ENCODE data around the gene PRDM16.

DNA sequence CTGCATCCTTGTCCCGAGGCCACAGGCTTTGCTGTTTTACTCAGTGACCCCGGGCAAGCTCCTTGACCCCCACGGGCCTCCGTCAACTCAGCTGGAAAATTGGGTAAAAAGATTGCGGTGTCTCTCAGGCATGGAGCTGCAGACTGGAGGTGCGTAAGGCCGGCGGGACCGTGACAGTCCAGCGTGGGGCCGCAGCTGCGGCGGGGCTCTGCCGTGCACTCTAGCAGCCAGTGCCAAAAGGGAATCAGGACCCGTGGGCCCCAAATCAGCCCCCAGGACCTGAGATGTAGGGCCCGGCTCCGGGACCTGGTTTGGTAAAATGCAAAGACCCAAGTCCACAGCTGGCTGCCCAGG is 158.3 kb downstream of the PRDM16 start:
- TF ChIP-seq, protein P1, sequence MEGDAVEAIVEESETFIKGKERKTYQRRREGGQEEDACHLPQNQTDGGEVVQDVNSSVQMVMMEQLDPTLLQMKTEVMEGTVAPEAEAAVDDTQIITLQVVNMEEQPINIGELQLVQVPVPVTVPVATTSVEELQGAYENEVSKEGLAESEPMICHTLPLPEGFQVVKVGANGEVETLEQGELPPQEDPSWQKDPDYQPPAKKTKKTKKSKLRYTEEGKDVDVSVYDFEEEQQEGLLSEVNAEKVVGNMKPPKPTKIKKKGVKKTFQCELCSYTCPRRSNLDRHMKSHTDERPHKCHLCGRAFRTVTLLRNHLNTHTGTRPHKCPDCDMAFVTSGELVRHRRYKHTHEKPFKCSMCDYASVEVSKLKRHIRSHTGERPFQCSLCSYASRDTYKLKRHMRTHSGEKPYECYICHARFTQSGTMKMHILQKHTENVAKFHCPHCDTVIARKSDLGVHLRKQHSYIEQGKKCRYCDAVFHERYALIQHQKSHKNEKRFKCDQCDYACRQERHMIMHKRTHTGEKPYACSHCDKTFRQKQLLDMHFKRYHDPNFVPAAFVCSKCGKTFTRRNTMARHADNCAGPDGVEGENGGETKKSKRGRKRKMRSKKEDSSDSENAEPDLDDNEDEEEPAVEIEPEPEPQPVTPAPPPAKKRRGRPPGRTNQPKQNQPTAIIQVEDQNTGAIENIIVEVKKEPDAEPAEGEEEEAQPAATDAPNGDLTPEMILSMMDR (IDR thresholded peaks at IDR 0.05): no peak
- TF ChIP-seq, protein P2, sequence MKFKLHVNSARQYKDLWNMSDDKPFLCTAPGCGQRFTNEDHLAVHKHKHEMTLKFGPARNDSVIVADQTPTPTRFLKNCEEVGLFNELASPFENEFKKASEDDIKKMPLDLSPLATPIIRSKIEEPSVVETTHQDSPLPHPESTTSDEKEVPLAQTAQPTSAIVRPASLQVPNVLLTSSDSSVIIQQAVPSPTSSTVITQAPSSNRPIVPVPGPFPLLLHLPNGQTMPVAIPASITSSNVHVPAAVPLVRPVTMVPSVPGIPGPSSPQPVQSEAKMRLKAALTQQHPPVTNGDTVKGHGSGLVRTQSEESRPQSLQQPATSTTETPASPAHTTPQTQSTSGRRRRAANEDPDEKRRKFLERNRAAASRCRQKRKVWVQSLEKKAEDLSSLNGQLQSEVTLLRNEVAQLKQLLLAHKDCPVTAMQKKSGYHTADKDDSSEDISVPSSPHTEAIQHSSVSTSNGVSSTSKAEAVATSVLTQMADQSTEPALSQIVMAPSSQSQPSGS (CRISPR knock-in tag; IDR thresholded peaks at IDR 0.05; ENCODE audit: borderline replicate concordance, low read depth): no peak
- TF ChIP-seq ELF4 (CRISPR knock-in tag; IDR thresholded peaks at IDR 0.05; ENCODE audit: low read depth) (no peak), NR3C1 (CRISPR knock-in tag; conservative IDR thresholded peaks at IDR 0.05; ENCODE audit: low read depth) (no peak), HMGA2 (CRISPR knock-in tag; IDR thresholded peaks at IDR 0.05) (no peak), CREM (CRISPR knock-in tag; IDR thresholded peaks at IDR 0.05) (no peak), TEAD4 (CRISPR knock-in tag; IDR thresholded peaks at IDR 0.05) (no peak), FOXP1 (CRISPR knock-in tag; IDR thresholded peaks at IDR 0.05; ENCODE audit: borderline replicate concordance) (no peak), JUN (CRISPR knock-in tag; IDR thresholded peaks at IDR 0.05) (no peak)
- TF ChIP-seq, protein P3, sequence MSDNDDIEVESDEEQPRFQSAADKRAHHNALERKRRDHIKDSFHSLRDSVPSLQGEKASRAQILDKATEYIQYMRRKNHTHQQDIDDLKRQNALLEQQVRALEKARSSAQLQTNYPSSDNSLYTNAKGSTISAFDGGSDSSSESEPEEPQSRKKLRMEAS (CRISPR knock-in tag; IDR thresholded peaks at IDR 0.05): no peak
- TF ChIP-seq, protein P4, sequence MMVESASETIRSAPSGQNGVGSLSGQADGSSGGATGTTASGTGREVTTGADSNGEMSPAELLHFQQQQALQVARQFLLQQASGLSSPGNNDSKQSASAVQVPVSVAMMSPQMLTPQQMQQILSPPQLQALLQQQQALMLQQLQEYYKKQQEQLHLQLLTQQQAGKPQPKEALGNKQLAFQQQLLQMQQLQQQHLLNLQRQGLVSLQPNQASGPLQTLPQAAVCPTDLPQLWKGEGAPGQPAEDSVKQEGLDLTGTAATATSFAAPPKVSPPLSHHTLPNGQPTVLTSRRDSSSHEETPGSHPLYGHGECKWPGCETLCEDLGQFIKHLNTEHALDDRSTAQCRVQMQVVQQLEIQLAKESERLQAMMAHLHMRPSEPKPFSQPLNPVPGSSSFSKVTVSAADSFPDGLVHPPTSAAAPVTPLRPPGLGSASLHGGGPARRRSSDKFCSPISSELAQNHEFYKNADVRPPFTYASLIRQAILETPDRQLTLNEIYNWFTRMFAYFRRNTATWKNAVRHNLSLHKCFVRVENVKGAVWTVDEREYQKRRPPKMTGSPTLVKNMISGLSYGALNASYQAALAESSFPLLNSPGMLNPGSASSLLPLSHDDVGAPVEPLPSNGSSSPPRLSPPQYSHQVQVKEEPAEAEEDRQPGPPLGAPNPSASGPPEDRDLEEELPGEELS (CRISPR knock-in tag; IDR thresholded peaks at IDR 0.05): no peak
- TF ChIP-seq, protein P5, sequence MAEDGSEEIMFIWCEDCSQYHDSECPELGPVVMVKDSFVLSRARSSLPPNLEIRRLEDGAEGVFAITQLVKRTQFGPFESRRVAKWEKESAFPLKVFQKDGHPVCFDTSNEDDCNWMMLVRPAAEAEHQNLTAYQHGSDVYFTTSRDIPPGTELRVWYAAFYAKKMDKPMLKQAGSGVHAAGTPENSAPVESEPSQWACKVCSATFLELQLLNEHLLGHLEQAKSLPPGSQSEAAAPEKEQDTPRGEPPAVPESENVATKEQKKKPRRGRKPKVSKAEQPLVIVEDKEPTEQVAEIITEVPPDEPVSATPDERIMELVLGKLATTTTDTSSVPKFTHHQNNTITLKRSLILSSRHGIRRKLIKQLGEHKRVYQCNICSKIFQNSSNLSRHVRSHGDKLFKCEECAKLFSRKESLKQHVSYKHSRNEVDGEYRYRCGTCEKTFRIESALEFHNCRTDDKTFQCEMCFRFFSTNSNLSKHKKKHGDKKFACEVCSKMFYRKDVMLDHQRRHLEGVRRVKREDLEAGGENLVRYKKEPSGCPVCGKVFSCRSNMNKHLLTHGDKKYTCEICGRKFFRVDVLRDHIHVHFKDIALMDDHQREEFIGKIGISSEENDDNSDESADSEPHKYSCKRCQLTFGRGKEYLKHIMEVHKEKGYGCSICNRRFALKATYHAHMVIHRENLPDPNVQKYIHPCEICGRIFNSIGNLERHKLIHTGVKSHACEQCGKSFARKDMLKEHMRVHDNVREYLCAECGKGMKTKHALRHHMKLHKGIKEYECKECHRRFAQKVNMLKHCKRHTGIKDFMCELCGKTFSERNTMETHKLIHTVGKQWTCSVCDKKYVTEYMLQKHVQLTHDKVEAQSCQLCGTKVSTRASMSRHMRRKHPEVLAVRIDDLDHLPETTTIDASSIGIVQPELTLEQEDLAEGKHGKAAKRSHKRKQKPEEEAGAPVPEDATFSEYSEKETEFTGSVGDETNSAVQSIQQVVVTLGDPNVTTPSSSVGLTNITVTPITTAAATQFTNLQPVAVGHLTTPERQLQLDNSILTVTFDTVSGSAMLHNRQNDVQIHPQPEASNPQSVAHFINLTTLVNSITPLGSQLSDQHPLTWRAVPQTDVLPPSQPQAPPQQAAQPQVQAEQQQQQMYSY (CRISPR knock-in tag; IDR thresholded peaks at IDR 0.05): no peak
- TF ChIP-seq, protein P6, sequence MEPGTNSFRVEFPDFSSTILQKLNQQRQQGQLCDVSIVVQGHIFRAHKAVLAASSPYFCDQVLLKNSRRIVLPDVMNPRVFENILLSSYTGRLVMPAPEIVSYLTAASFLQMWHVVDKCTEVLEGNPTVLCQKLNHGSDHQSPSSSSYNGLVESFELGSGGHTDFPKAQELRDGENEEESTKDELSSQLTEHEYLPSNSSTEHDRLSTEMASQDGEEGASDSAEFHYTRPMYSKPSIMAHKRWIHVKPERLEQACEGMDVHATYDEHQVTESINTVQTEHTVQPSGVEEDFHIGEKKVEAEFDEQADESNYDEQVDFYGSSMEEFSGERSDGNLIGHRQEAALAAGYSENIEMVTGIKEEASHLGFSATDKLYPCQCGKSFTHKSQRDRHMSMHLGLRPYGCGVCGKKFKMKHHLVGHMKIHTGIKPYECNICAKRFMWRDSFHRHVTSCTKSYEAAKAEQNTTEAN (CRISPR knock-in tag; IDR thresholded peaks at IDR 0.05): no peak
